GM12891 (cell line): Measurements from ENCODE around the gene ATP6V0C. TPM values are rescaled to one million over a fixed set of nuclear protein-coding genes. Genes with fewer than 3 reads are reported as not detected.

Experiments used
- DNase-seq: peaks from one replicate; pipeline ENCODE4 v3.0.0; 2011; ENCODE audit warnings: low spot score; ENCODE audit not compliant: insufficient read length
- FAIRE-seq: peaks from 2 replicates; lab custom pipeline; 2011; peaks lifted over from hg19 to GRCh38; lab: Jason Lieb, UNC
- PAX5 ChIP-seq: IDR thresholded peaks from 2 replicates; pipeline ENCODE4 v1.6.1; 2011; ENCODE audit warnings: low read length, moderate library complexity, mild to moderate bottlenecking; ENCODE audit not compliant: insufficient read depth, severe bottlenecking
- POLR2A ChIP-seq: IDR thresholded peaks from 2 replicates; pipeline ENCODE4 v1.6.1; 2011; ENCODE audit warnings: low read depth, low read length, control low read depth
- POLR2AphosphoS5 ChIP-seq: IDR thresholded peaks from 2 replicates; pipeline ENCODE4 v1.6.1; 2011; ENCODE audit warnings: low read depth, low read length, control low read depth
- POU2F2 ChIP-seq: IDR thresholded peaks from 2 replicates; pipeline ENCODE4 v1.6.1; 2011; ENCODE audit warnings: low read depth, mild to moderate bottlenecking, control low read depth, low read length, moderate library complexity
- SPI1 ChIP-seq: IDR thresholded peaks from 2 replicates; pipeline ENCODE4 v1.6.1; 2011; ENCODE audit warnings: low read depth, low read length, control low read depth
- TAF1 ChIP-seq: IDR thresholded peaks from 2 replicates; pipeline ENCODE4 v1.6.1; 2011; ENCODE audit warnings: low read depth, low read length, control low read depth
- polyA plus RNA-seq: library from polyadenylated mRNA; unstranded; fragments of >200 nt; gene quantifications from one replicate; pipeline ENCODE4 v1.2.1, GENCODE V29; 2012; ENCODE audit warnings: low read depth, missing spikeins, inconsistent platforms; ENCODE audit not compliant: missing spikeins

The ATP6V0C gene
- polyA plus RNA-seq = 103 TPM

GRCh38 chr16:2513405-2514332 is at the start of gene ATP6V0C:
Gene ATP6V0C (plus strand): TSS chr16:2513952. CDS start chr16:2514104, 152 bp downstream.
- TF ChIP-seq PAX5 (no peak), POLR2A (peak; percentile 80), TAF1 (peak; percentile 71), POLR2AphosphoS5 (peak; percentile 87), SPI1 (no peak), POU2F2 (peak; percentile 79; the same call in 1 of the 2 replicates)
- peak; percentile 100 for FAIRE-seq
- peak; percentile 93 for DNase-seq

- FAIRE-seq = no peak
- DNase-seq = no peak
- TF ChIP-seq PAX5 (no peak), POU2F2 (no peak), POLR2AphosphoS5 (no peak), SPI1 (no peak), TAF1 (no peak), POLR2A (no peak)
These were observed 49.4 kb upstream of the ATP6V0C start for GRCh38 chr16:2464333-2464732.

GRCh38 chr16:2465653-2466415 is 47.9 kb upstream of the ATP6V0C start:
- FAIRE-seq (peak; percentile 71), DNase-seq (no peak)
- TF ChIP-seq POLR2A = no peak
- no peak for TF ChIP-seq POLR2AphosphoS5
- TF ChIP-seq TAF1 = no peak
- no peak for TF ChIP-seq PAX5
- TF ChIP-seq POU2F2 = no peak
- TF ChIP-seq SPI1 = no peak

GRCh38 chr16:2466667-2467527 is 46.9 kb upstream of the ATP6V0C start:
- no peak for DNase-seq
- TF ChIP-seq TAF1 = no peak
- TF ChIP-seq POLR2A = no peak
- TF ChIP-seq SPI1 = no peak
- no peak for TF ChIP-seq POLR2AphosphoS5
- TF ChIP-seq PAX5 = no peak
- TF ChIP-seq POU2F2 = no peak
- peak; percentile 87 for FAIRE-seq

- DNase-seq (peak; percentile 66), FAIRE-seq (no peak)
- TF ChIP-seq SPI1 (no peak), POLR2AphosphoS5 (no peak), POU2F2 (no peak)
These were observed 46.1 kb upstream of the ATP6V0C start for GRCh38 chr16:2467528-2468232.

- DNase-seq (no peak), FAIRE-seq (no peak)
- TF ChIP-seq POLR2A (no peak), POLR2AphosphoS5 (no peak), POU2F2 (no peak), PAX5 (no peak), SPI1 (no peak), TAF1 (no peak)
These were observed 45.5 kb upstream of the ATP6V0C start for GRCh38 chr16:2468233-2468724.

- FAIRE-seq = peak; percentile 83
- TF ChIP-seq POLR2A = no peak
- no peak for TF ChIP-seq POU2F2
- TF ChIP-seq TAF1 = no peak
- TF ChIP-seq POLR2AphosphoS5 = no peak
- TF ChIP-seq PAX5 = no peak
- TF ChIP-seq SPI1 = no peak
- DNase-seq = no peak
These were observed 44.9 kb upstream of the ATP6V0C start for GRCh38 chr16:2468725-2469398.
